Measurements from ENCODE around the gene UTP11. TPM values are rescaled to one million over a fixed set of nuclear protein-coding genes. Genes with fewer than 3 reads are reported as not detected.

The UTP11 gene, protein sequence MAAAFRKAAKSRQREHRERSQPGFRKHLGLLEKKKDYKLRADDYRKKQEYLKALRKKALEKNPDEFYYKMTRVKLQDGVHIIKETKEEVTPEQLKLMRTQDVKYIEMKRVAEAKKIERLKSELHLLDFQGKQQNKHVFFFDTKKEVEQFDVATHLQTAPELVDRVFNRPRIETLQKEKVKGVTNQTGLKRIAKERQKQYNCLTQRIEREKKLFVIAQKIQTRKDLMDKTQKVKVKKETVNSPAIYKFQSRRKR
- total RNA-seq (2022; extraction: Qiagen RNA extraction; ENCODE audit: low read depth), result 43.7 to 62.2 TPM (median 48.2 TPM) in 5 replicates

DNA sequence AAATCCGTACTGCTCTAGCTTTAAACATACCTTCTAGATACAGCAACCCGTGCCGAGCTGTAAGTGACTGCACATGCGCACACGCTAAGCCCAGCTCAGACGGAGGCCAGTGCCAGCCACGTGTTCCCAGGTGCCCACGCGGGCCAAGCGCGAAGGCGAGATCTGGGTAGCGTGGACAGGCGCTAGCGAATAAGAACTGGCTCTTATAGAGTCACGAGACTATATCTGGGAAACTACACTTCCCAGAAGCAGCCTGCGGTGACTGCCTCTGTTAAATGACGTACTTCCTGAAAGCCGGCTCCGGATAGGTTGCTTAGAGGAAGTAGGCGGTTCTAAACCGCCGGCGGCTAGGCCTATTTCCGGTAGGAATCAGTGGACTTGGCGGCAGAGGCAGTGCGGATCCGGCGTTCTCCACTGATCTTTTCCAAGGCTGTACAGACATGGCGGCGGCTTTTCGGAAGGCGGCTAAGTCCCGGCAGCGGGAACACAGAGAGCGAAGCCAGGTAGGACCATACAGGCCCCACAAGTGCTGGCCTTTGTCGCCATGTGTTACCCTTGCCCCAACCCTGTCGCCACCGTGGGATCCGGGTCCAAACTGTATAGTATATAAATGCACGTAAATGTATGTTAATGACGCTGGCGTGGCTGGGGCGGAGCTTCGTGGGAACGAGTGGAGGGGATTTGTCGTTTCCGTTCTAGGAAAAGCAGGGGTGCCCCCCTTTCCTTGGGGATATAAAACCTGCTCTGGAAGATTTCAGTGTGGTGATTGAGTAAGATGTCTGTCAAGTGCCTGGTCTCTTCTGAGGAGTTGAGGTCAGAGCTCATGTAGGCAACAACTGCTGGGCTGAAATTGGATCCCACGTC lies at the start of gene UTP11:
TSS of gene UTP11 (plus strand) at position 372 of the 864 bp plus-strand sequence. CDS start at position 441, 69 bp downstream.

GRCh38 chr1:38005195-38006007 lies 7.1 kb upstream of the UTP11 start, which contains the start of gene FHL3:
Gene FHL3 (minus strand): TSS chr1:38005514. CDS start chr1:37999412, 6,102 bp downstream.

GRCh38 chr1:38046333-38046883 lies 33.9 kb downstream of the UTP11 start, which contains the start of gene POU3F1:
Gene POU3F1 (minus strand): TSS chr1:38046793. CDS start chr1:38046743, 50 bp downstream.

Other genes starting within 250 kb of the UTP11 start
- 0.58 to 1.0 TPM (median 0.77 TPM) in 5 replicates for gene EPHA10, start 247.6 kb upstream of the UTP11 start, total RNA-seq (2022; extraction: Qiagen RNA extraction; ENCODE audit: low read depth)
- 24.1 to 27.2 TPM (median 26.6 TPM) in 5 replicates for gene MANEAL, start 218.9 kb upstream of the UTP11 start, total RNA-seq (2022; extraction: Qiagen RNA extraction; ENCODE audit: low read depth)
- 34.0 to 61.2 TPM (median 52.0 TPM) in 5 replicates for gene C1orf122, start 204.9 kb upstream of the UTP11 start, total RNA-seq (2022; extraction: Qiagen RNA extraction; ENCODE audit: low read depth)
- gene YRDC, start 204.5 kb upstream of the UTP11 start, total RNA-seq (2022; extraction: Qiagen RNA extraction; ENCODE audit: low read depth), result 13.9 to 20.8 TPM (median 19.7 TPM) in 5 replicates
- 4.4 to 7.7 TPM (median 4.8 TPM) in 5 replicates for gene MTF1, start 153.1 kb upstream of the UTP11 start, total RNA-seq (2022; extraction: Qiagen RNA extraction; ENCODE audit: low read depth)
- gene INPP5B, start 65.7 kb upstream of the UTP11 start, total RNA-seq (2022; extraction: Qiagen RNA extraction; ENCODE audit: low read depth), result 4.7 to 5.4 TPM (median 5.1 TPM) in 5 replicates
- 55.5 to 94.2 TPM (median 62.7 TPM) in 5 replicates for gene SF3A3, start 22.7 kb upstream of the UTP11 start, total RNA-seq (2022; extraction: Qiagen RNA extraction; ENCODE audit: low read depth)
- gene FHL3, start 7.2 kb upstream of the UTP11 start, total RNA-seq (2022; extraction: Qiagen RNA extraction; ENCODE audit: low read depth), result 7.3 to 8.8 TPM (median 8.3 TPM) in 5 replicates
- 0.04 to 0.07 TPM in 2 of 5 replicates, not detected in the others for gene POU3F1, start 34.1 kb downstream of the UTP11 start, total RNA-seq (2022; extraction: Qiagen RNA extraction; ENCODE audit: low read depth)

Data from A549 treated with DMSO at 1 μM for 4 hours (cell line).